HCT116 (cell line): ENCODE results near the gene PLD6.

Experiments used
- EZH2 ChIP-seq: fragments of 200-600 bp; sonication (generic); IDR thresholded peaks from 2 replicates; pipeline ENCODE4 v1.6.1; 2017; ENCODE audit warnings: antibody characterized with exemption, mixed run types
- POLR2A ChIP-seq: IDR thresholded peaks from 2 replicates; pipeline ENCODE4 v1.7.0; 2011; ENCODE audit warnings: borderline replicate concordance; ENCODE audit not compliant: insufficient read depth, insufficient read length; ENCODE audit errors: extremely low read depth
- POLR2AphosphoS5 ChIP-seq: IDR thresholded peaks from 2 replicates; pipeline ENCODE4 v1.6.1; 2011; ENCODE audit warnings: mild to moderate bottlenecking, low read depth, low read length, moderate library complexity
- RAD21 ChIP-seq: IDR thresholded peaks from 2 replicates; pipeline ENCODE4 v1.6.1; 2012; ENCODE audit warnings: low read depth, mild to moderate bottlenecking
- YY1 ChIP-seq: IDR thresholded peaks from 2 replicates; pipeline ENCODE4 v1.6.1; 2011; ENCODE audit warnings: low read length, low read depth, moderate library complexity, mild to moderate bottlenecking; ENCODE audit not compliant: insufficient replicate concordance; ENCODE audit errors: extremely low read depth
- ZNF274 ChIP-seq: fragments of 200-500 bp; sonication (Bioruptor generic); IDR thresholded peaks from 2 replicates; pipeline ENCODE4 v1.6.1; 2014; ENCODE audit warnings: mild to moderate bottlenecking, low read depth, low read length, inconsistent platforms
- TF ChIP-seq, protein P1 (sequence below), 3 experiments: fragments of 200-600 bp in 1 of 3; sonication (generic) in 1 of 3; IDR thresholded peaks in 2 of 3; conservative IDR thresholded peaks in 1 of 3; 2 replicates each; pipeline ENCODE4 v1.5.1; 2012 to 2017; ENCODE audit warnings: low read depth in 2 of 3, low read length in 2 of 3, antibody characterized with exemption in 1 of 3, borderline replicate concordance in 1 of 3, control low read depth in 1 of 3, mild to moderate bottlenecking in 1 of 3, mixed read lengths in 1 of 3, mixed run types in 1 of 3, moderate library complexity in 1 of 3; ENCODE audit not compliant: insufficient read depth in 1 of 3
- TF ChIP-seq, protein P2 (sequence below): IDR thresholded peaks from 2 replicates; pipeline ENCODE4 v1.6.1; 2012

DNA sequence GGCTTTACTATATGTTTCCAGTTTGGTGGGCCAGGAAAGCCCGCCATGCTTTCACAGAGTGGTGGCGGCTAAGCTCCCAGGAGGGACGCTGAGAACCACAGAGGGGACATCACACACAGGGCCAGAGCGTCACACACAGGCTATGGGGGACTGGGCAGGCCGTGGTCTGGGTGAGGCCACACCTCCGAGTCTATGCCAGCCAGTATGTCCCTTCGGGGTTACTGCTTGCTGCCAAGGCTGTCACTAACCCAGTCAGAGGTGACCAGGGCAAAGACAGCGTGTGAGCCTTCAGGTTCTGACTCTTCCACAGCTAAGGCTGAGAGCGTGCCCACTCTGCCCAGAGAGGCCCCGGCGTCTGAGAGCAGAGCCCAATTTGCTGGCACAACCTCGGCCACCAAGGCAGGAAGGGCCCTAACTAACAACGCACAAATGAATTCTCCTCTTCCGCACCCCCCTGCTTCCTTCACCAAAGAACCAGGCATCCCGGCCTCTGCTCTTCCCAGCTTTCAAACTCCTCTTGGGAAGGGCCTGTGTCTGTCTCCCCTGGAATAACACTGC is 2.9 kb downstream of the PLD6 start:
- TF ChIP-seq, protein P1, sequence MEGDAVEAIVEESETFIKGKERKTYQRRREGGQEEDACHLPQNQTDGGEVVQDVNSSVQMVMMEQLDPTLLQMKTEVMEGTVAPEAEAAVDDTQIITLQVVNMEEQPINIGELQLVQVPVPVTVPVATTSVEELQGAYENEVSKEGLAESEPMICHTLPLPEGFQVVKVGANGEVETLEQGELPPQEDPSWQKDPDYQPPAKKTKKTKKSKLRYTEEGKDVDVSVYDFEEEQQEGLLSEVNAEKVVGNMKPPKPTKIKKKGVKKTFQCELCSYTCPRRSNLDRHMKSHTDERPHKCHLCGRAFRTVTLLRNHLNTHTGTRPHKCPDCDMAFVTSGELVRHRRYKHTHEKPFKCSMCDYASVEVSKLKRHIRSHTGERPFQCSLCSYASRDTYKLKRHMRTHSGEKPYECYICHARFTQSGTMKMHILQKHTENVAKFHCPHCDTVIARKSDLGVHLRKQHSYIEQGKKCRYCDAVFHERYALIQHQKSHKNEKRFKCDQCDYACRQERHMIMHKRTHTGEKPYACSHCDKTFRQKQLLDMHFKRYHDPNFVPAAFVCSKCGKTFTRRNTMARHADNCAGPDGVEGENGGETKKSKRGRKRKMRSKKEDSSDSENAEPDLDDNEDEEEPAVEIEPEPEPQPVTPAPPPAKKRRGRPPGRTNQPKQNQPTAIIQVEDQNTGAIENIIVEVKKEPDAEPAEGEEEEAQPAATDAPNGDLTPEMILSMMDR (IDR thresholded peaks at IDR 0.05 in 2 of 3, conservative IDR thresholded peaks at IDR 0.05 in 1 of 3; ENCODE audit: borderline replicate concordance in 1 of 3, insufficient read depth in 1 of 3, low read depth in 2 of 3, low read length in 2 of 3), result no peak
- no peak for TF ChIP-seq POLR2A
- TF ChIP-seq, protein P2, sequence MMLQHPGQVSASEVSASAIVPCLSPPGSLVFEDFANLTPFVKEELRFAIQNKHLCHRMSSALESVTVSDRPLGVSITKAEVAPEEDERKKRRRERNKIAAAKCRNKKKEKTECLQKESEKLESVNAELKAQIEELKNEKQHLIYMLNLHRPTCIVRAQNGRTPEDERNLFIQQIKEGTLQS, result no peak
- TF ChIP-seq EZH2, result no peak
- TF ChIP-seq YY1, result no peak
- TF ChIP-seq POLR2AphosphoS5, result no peak
- TF ChIP-seq ZNF274, result no peak
- no peak for TF ChIP-seq RAD21
